Measurements from ENCODE around the gene GCLM. TPM values are rescaled to one million over a fixed set of nuclear protein-coding genes. Genes with fewer than 3 reads are reported as not detected.
"Not testable (repeated sequence)": the region's sequence is repeated elsewhere in the genome, so short reads cannot be mapped to it uniquely, and the experiment has no call there.

The GCLM gene
- total RNA-seq, 1 experiment from 2014 or later, result 15.1 TPM

- DNase-seq (ENCODE audit: low read depth, low spot score), result no peak
- in situ Hi-C loops (cut with HindIII; ENCODE audit: low pct_unique_long_range_greater_than_20kb, low sequenced_read_pairs), result no loop called here
Observed at GRCh38 chr1:93853940-93854339, 55.3 kb downstream of the GCLM start.

DNA sequence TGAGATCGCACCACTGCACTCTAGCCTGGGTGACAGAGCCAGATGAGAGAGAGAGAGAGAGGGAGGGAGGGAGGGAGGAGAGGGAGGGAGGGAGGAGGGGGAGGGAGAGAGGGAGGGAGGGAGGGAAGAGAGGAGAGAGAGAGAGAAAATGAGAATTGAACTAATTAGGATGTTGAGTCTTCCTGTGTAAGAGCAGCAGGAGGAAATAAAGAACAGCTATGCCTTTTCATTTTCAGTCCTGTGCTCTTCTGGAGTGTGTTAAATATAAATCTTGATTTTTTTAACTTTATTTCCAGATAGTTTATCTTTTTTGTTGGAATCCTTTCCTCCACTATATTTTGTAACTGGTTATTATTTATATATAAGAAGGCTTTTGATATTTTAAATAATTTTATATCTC lies 57.4 kb downstream of the GCLM start:
- in situ Hi-C loops (cut with HindIII; ENCODE audit: low pct_unique_long_range_greater_than_20kb, low sequenced_read_pairs), result no loop called here
- no peak for DNase-seq (ENCODE audit: low read depth, low spot score)

DNA sequence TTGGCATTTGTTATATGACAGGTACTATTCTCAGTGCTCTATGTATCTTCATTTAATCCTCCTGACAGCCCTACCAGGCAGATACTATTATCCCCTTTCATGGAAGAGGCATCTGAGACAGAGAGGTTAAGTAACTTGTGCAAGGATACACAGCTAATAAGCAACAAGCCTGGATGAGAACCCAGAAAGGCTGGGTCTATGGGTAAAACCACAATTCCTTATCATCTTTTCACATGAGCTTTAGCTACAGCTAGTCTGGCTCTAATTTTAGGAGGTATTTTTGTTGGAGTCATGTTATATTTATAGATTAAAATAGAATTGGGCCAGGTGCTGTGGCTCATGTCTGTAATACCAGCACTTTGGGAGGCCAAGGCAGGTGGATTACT lies 57.9 kb downstream of the GCLM start:
- in situ Hi-C loops (cut with HindIII; ENCODE audit: low pct_unique_long_range_greater_than_20kb, low sequenced_read_pairs), result no loop called here
- no peak for DNase-seq (ENCODE audit: low read depth, low spot score)

DNA sequence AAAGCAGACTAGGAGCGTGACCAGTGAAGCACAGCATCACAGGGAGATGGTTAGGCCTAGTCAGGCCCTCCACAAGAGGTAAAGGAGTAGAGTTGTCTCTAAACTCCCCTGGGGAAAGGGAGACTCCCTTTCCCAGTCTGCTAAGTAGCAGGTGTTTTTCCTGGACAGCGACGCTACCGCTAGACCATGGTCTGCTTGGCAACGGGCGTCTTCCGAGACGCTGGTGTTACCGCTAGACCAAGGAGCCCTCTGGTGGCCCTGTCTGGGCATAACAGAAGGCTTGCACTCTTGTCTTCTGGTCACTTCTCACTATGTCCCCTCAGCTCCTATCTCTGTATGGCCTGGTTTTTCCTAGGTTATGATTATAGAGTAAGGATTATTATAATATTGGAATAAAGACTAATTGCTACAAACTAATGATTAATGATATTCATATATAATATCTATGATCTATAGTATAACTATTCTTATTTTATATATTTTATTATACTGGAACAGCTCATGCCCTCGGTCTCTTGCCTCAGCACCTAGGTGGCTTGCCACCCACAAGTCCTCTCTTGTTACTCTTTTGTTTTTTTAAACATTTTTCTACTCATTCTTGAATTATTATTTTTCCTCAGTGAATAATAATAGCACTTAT lies 58.4 kb downstream of the GCLM start:
- in situ Hi-C loops (cut with HindIII; ENCODE audit: low pct_unique_long_range_greater_than_20kb, low sequenced_read_pairs), result not testable (repeated sequence)
- DNase-seq (ENCODE audit: low read depth, low spot score), result peak; percentile 70

- DNase-seq (ENCODE audit: low read depth, low spot score), result no peak
- in situ Hi-C loops (cut with HindIII; ENCODE audit: low pct_unique_long_range_greater_than_20kb, low sequenced_read_pairs), result no loop called here
Observed at GRCh38 chr1:93848350-93848883, 60.8 kb downstream of the GCLM start.

GRCh38 chr1:93847811-93848288 lies 61.4 kb downstream of the GCLM start:
- in situ Hi-C loops (cut with HindIII; ENCODE audit: low pct_unique_long_range_greater_than_20kb, low sequenced_read_pairs), result no loop called here

DNA sequence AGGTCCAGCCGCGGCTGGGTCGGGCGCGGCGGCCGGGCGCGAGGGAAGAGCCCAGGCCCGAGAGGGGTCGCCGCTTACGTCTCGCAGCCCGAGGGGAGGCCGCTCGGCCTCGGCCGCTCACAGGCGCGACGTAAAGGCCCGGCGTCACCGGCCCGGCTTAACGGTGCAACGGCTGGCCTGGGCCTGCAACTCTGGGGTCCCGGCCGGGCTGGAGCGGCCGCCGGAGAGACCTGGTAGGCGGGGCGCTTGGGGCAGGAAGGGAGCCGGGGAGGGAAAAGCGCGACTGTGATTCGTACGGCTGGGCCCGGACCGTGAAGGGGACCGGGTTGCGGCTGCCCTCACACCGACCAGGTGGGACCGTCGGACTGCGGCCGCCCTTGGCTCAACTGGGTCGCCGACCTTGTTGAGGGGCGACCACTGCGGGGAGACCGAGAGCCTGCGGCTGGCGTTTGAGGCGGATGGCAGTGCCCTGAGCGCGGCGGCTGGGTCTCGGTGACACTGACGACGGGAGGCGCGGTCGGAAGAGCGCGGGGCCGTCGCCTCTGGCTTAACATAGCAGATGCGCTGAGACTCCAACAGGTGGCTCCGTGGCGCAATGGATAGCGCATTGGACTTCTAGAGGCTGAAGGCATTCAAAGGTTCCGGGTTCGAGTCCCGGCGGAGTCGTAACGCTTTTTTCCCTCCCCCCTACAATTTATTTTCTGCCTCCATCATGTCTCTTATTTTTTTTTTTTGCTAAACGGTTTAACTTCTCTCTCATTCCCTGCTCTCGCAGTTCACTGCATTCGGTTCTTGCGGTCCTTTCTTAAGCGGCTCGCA lies 62.0 kb downstream of the GCLM start:
- in situ Hi-C loops (cut with HindIII; ENCODE audit: low pct_unique_long_range_greater_than_20kb, low sequenced_read_pairs), result no loop called here

More at GRCh38 chr1:93847811-93848288, 61.4 kb downstream of the GCLM start:
- DNase-seq (ENCODE audit: low read depth, low spot score), result peak; percentile 82

DNA sequence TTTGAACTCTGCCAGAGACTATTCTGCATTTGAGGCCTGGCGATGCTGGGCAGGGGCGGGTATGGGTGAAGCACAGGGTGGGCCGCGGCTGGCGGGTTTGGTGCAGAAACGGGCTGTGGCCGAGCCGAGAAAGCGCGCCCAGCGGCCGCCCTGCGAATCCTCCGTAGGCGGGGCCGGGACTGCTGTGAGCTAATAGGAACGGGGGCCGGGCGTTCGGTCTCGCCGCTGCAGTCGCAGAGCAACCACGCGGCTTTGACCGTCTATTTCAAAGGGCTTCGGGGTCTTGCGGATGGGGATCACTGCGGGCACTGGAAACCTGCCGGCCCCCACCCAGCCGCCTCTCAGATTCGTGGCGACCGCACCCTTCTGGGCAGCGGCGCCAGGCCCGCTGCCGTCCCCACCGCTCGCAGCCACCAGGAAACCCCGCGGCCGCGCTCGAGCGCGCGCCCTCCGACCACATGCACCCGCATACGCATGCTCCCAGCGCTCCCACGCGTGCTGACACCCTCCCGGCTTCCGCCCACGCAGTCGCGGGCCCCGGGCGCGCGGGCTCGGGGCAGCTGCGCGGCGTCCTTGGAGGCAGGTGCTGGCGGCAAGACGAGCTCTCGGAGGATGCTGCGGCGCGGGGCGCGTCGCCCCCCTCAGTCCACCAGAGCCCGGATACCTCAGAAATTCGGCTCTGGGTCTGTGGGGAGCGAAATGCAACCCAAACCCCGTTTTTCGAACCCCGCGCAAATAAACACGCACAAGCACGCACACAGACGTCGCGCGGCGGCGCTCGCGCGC lies 62.8 kb downstream of the GCLM start:
- DNase-seq (ENCODE audit: low read depth, low spot score), result peak; percentile 77
- in situ Hi-C loops (cut with HindIII; ENCODE audit: low pct_unique_long_range_greater_than_20kb, low sequenced_read_pairs), result no loop called here

More for the DNA sequence above, 62.0 kb downstream of the GCLM start:
- peak; percentile 84 for DNase-seq (ENCODE audit: low read depth, low spot score)

DNA sequence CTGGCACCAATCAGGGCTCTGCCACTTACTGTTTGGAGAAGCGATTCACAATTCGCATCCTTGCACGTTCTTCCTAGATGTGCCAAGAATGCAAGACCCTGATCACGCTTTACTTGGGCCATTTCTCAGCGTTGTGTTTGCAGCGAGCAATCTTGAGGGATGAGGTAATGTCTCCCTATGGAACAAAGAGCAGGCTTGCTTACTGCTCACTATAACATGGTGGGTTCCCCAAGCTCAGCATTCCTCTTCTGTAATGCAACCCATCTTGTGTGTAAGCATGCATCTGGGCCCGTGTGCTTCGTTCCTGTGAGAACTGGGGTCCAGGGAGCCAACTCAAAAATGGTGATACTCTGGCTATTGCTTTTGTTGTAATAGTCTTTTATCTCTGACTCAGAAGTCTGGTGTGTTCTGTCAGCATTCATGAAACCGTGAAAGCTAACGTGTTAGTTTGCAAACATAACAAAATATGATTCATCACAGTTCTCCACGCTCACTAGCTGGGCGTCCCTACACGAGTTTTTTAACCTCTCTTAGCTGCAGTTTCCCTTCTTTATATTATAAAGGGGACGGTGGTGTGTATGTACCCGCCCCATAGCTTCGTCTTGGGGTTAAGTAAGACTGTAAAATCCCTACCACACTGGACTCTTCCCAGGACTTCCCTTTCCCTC lies 63.6 kb downstream of the GCLM start:
- in situ Hi-C loops (cut with HindIII; ENCODE audit: low pct_unique_long_range_greater_than_20kb, low sequenced_read_pairs), result no loop called here

DNA sequence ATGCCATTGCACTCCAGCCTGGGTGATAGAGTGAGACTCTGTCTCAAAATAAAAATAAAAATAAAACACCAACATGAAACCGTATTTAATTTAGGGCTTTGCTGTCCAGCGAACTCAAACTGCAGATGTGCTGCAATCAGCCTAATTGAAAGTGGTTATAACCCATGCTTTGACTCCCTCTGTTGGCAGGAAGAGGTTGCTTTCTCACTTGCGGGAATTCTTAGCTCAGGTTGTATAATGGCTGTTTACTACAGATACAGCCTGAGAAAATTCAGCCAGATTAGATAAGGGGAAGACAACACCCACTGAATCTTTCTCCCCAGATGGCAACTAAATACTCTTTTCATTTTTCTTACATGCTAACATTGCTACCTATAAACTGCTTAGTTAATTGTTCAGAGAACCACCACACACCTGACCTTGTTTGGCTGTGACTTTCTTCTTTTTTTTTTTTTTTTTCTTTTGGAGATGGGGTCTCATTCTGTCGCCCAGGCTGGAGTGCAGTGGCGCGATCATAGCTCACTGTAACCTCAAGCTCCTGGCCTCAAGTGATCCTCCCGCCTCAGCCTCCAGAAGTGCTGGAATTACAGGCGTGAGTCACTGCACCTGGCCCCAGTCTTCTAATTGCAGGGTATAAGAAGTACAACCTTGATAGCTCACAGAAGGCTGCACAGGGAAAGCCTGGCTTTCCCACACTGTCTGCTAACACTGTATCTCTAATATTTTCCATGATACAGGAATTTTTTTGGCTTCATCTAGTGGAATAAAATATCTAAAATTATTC lies 64.8 kb downstream of the GCLM start:
- in situ Hi-C loops (cut with HindIII; ENCODE audit: low pct_unique_long_range_greater_than_20kb, low sequenced_read_pairs), result no loop called here
- DNase-seq (ENCODE audit: low read depth, low spot score), result peak; percentile 81

More for the DNA sequence above, 63.6 kb downstream of the GCLM start:
- no peak for DNase-seq (ENCODE audit: low read depth, low spot score)

GRCh38 chr1:93842750-93843500 lies 66.3 kb downstream of the GCLM start:
- in situ Hi-C loops (cut with HindIII; ENCODE audit: low pct_unique_long_range_greater_than_20kb, low sequenced_read_pairs), result no loop called here
- no peak for DNase-seq (ENCODE audit: low read depth, low spot score)

GRCh38 chr1:93841771-93842170 lies 67.5 kb downstream of the GCLM start:
- in situ Hi-C loops (cut with HindIII; ENCODE audit: low pct_unique_long_range_greater_than_20kb, low sequenced_read_pairs), result no loop called here
- DNase-seq (ENCODE audit: low read depth, low spot score), result no peak

GRCh38 chr1:93840956-93841482 lies 68.2 kb downstream of the GCLM start:
- no peak for DNase-seq (ENCODE audit: low read depth, low spot score)
- in situ Hi-C loops (cut with HindIII; ENCODE audit: low pct_unique_long_range_greater_than_20kb, low sequenced_read_pairs), result no loop called here

GRCh38 chr1:93839753-93840152 lies 69.5 kb downstream of the GCLM start:
- DNase-seq (ENCODE audit: low read depth, low spot score), result no peak
- in situ Hi-C loops (cut with HindIII; ENCODE audit: low pct_unique_long_range_greater_than_20kb, low sequenced_read_pairs), result no loop called here

- in situ Hi-C loops (cut with HindIII; ENCODE audit: low pct_unique_long_range_greater_than_20kb, low sequenced_read_pairs), result no loop called here
- no peak for DNase-seq (ENCODE audit: low read depth, low spot score)
Observed at GRCh38 chr1:93839307-93839706, 69.9 kb downstream of the GCLM start.

DNA sequence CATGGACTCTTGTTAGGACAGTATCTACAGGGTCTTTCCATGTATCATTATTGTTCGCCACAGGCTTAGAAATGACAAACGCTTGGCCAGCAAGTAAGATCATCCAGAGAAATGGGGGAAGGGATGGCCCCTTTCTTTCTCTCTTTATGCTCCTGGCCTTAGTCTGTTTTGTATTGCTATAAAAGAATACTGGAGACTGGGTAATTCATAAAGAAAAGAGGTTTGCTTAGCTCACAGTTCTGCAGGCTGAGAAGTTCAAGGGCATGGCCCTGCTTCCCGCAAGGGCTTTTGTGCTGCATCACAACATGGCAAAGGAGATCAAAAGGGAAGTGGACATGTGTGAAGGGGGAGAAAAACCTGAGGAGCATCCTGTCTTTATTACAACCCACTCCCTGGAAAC lies 71.3 kb downstream of the GCLM start:
- in situ Hi-C loops (cut with HindIII; ENCODE audit: low pct_unique_long_range_greater_than_20kb, low sequenced_read_pairs), result no loop called here
- no peak for DNase-seq (ENCODE audit: low read depth, low spot score)
